Natural killer cell treated with Interleukin-12 subunit alpha and Interleukin-12 subunit beta and Interleukin-15 and Interleukin-18, amount 100 ng/mL, for 72 hours (primary cell): Measurements from ENCODE around the gene ALB. TPM values are rescaled to one million over a fixed set of nuclear protein-coding genes. Genes with fewer than 3 reads are reported as not detected.
"Not testable (repeated sequence)": the region's sequence is repeated elsewhere in the genome, so short reads cannot be mapped to it uniquely, and the experiment has no call there.

Experiments used
- ATAC-seq, 2 donors: fragments of 150-1000 bp; cut with Tn5 transposase in 1 of 2; sonication (Bioruptor Pico), chemical (Tn5 transposase) in 1 of 2; 2 replicates each; pipeline ENCODE4 v1.10.0; 2021
- DNase-seq: peaks from one replicate; pipeline ENCODE4 v3.0.0; 2022; ENCODE audit warnings: low spot score
- H3K27ac Mint-ChIP-seq, 2 donors: 1 replicate in 1 of 2; 2 replicates in 1 of 2; pipeline ENCODE4 v1.8.0; 2022; ENCODE audit warnings: mixed read lengths in 2 of 2, mild to moderate bottlenecking in 1 of 2, moderate library complexity in 1 of 2
- H3K27me3 Mint-ChIP-seq, 2 donors: 1 replicate in 1 of 2; 2 replicates in 1 of 2; pipeline ENCODE4 v1.8.0; 2022; ENCODE audit warnings: mixed read lengths in 2 of 2
- H3K36me3 Mint-ChIP-seq: one replicate; pipeline ENCODE4 v1.8.0; 2022; ENCODE audit warnings: mixed read lengths
- H3K4me1 Mint-ChIP-seq, 2 donors: 1 replicate in 1 of 2; 2 replicates in 1 of 2; pipeline ENCODE4 v1.8.0; 2022; ENCODE audit warnings: low read depth in 2 of 2, mixed read lengths in 2 of 2, mild to moderate bottlenecking in 1 of 2
- H3K4me3 Mint-ChIP-seq: one replicate; pipeline ENCODE4 v1.8.0; 2022; ENCODE audit warnings: mixed read lengths
- H3K9me3 Mint-ChIP-seq: 2 replicates; pipeline ENCODE4 v1.8.0; 2022; ENCODE audit warnings: mixed read lengths
- total RNA-seq, 2 donors: library from RNA; stranded (reverse); gene quantifications; one replicate each; pipeline ENCODE4 v1.2.3, GENCODE V29; 2022

ALB gene
- total RNA-seq, result not detected

- Mint-ChIP-seq H3K4me3 (no peak within 1 kb of the TSS), H3K9me3 (no peaks in the 10 kb centered on the region), H3K4me1 (no peaks in the 10 kb centered on the region), H3K27ac (no peak within 1 kb of the TSS), H3K36me3 (no peaks in the 10 kb centered on the region), H3K27me3 (no peaks in the 10 kb centered on the region)
- DNase-seq (no peak), ATAC-seq (no peak)
Measured at GRCh38 chr4:73404042-73404441, at the start of gene ALB. ALB (plus strand) TSS chr4:73404287; CDS start chr4:73404328, 41 bp downstream.

GRCh38 chr4:73357174-73357573, 46.9 kb upstream of the ALB start:
- not testable (repeated sequence) for H3K4me1 Mint-ChIP-seq, ATAC-seq, H3K36me3 Mint-ChIP-seq, DNase-seq, H3K27ac Mint-ChIP-seq, H3K4me3 Mint-ChIP-seq
- Mint-ChIP-seq H3K9me3 (peaks cover 19% of the 10 kb centered on the region), H3K27me3 (peaks cover 0 to 10% of the 10 kb centered on the region in 2 donors)

GRCh38 chr4:73369506-73370199, 34.4 kb upstream of the ALB start:
- ATAC-seq, H3K4me3 Mint-ChIP-seq, H3K4me1 Mint-ChIP-seq, DNase-seq, H3K27me3 Mint-ChIP-seq, H3K9me3 Mint-ChIP-seq, H3K27ac Mint-ChIP-seq, H3K36me3 Mint-ChIP-seq: not testable (repeated sequence)

- Mint-ChIP-seq H3K9me3 (peaks cover 1% of the 10 kb centered on the region), H3K27ac (no peak overlapping the region), H3K4me3 (no peak overlapping the region), H3K36me3 (no peaks in the 10 kb centered on the region), H3K27me3 (no peaks in the 10 kb centered on the region), H3K4me1 (no peaks in the 10 kb centered on the region)
- ATAC-seq (no peak), DNase-seq (no peak)
Measured at GRCh38 chr4:73375328-73375741, 28.8 kb upstream of the ALB start.

GRCh38 chr4:73376251-73376650, 27.8 kb upstream of the ALB start:
- DNase-seq (no peak), ATAC-seq (no peak)
- H3K27me3 Mint-ChIP-seq, result no peaks in the 10 kb centered on the region
- H3K36me3 Mint-ChIP-seq, result no peaks in the 10 kb centered on the region
- no peaks in the 10 kb centered on the region for H3K9me3 Mint-ChIP-seq
- H3K27ac Mint-ChIP-seq, result no peak overlapping the region
- H3K4me3 Mint-ChIP-seq, result no peak overlapping the region
- no peaks in the 10 kb centered on the region for H3K4me1 Mint-ChIP-seq

- H3K9me3 Mint-ChIP-seq, result no peaks in the 10 kb centered on the region
- H3K4me1 Mint-ChIP-seq, result no peaks in the 10 kb centered on the region
- H3K27me3 Mint-ChIP-seq, result no peaks in the 10 kb centered on the region
- DNase-seq (no peak), ATAC-seq (no peak)
- no peak overlapping the region for H3K27ac Mint-ChIP-seq
- no peak overlapping the region for H3K4me3 Mint-ChIP-seq
- no peaks in the 10 kb centered on the region for H3K36me3 Mint-ChIP-seq
Measured at GRCh38 chr4:73376976-73377375, 27.1 kb upstream of the ALB start.

- Mint-ChIP-seq H3K27ac (no peak overlapping the region), H3K4me3 (no peak overlapping the region), H3K36me3 (no peaks in the 10 kb centered on the region), H3K9me3 (no peaks in the 10 kb centered on the region), H3K27me3 (no peaks in the 10 kb centered on the region), H3K4me1 (no peaks in the 10 kb centered on the region)
- DNase-seq, result no peak
- no peak for ATAC-seq
Measured at GRCh38 chr4:73378887-73379286, 25.2 kb upstream of the ALB start.

- H3K4me3 Mint-ChIP-seq, result no peak overlapping the region
- peaks cover 2% of the 10 kb centered on the region for H3K9me3 Mint-ChIP-seq
- DNase-seq, result no peak
- no peak overlapping the region for H3K27ac Mint-ChIP-seq
- H3K36me3 Mint-ChIP-seq, result no peaks in the 10 kb centered on the region
- H3K27me3 Mint-ChIP-seq, result no peaks in the 10 kb centered on the region
- no peaks in the 10 kb centered on the region for H3K4me1 Mint-ChIP-seq
- no peak for ATAC-seq
Measured at GRCh38 chr4:73379946-73380345, 24.1 kb upstream of the ALB start.

- no peak overlapping the region for H3K4me3 Mint-ChIP-seq
- H3K27ac Mint-ChIP-seq, result no peak overlapping the region
- peaks cover 8% of the 10 kb centered on the region for H3K9me3 Mint-ChIP-seq
- no peak for ATAC-seq
- DNase-seq, result no peak
- H3K27me3 Mint-ChIP-seq, result no peaks in the 10 kb centered on the region
- peaks cover 4% of the 10 kb centered on the region for H3K36me3 Mint-ChIP-seq
- no peaks in the 10 kb centered on the region for H3K4me1 Mint-ChIP-seq
Measured at GRCh38 chr4:73381214-73381613, 22.9 kb upstream of the ALB start.

GRCh38 chr4:73383452-73383851, 20.6 kb upstream of the ALB start:
- Mint-ChIP-seq H3K27me3 (no peaks in the 10 kb centered on the region), H3K9me3 (peaks cover 8% of the 10 kb centered on the region), H3K4me3 (no peak overlapping the region), H3K4me1 (no peaks in the 10 kb centered on the region), H3K27ac (no peak overlapping the region), H3K36me3 (peaks cover 5% of the 10 kb centered on the region)
- no peak for DNase-seq
- ATAC-seq, result no peak

GRCh38 chr4:73387552-73387951, 16.5 kb upstream of the ALB start:
- ATAC-seq (no peak), DNase-seq (no peak)
- Mint-ChIP-seq H3K36me3 (peaks cover 5% of the 10 kb centered on the region), H3K27ac (no peak overlapping the region), H3K9me3 (peaks cover 12% of the 10 kb centered on the region), H3K27me3 (no peaks in the 10 kb centered on the region), H3K4me1 (no peaks in the 10 kb centered on the region), H3K4me3 (no peak overlapping the region)

GRCh38 chr4:73388887-73389286, 15.2 kb upstream of the ALB start:
- Mint-ChIP-seq H3K36me3 (peaks cover 5% of the 10 kb centered on the region), H3K9me3 (peaks cover 12% of the 10 kb centered on the region), H3K27me3 (no peaks in the 10 kb centered on the region), H3K4me1 (no peaks in the 10 kb centered on the region), H3K27ac (no peak overlapping the region), H3K4me3 (no peak overlapping the region)
- ATAC-seq, result no peak
- no peak for DNase-seq

GRCh38 chr4:73389663-73390062, 14.4 kb upstream of the ALB start:
- not testable (repeated sequence) for H3K4me3 Mint-ChIP-seq, H3K36me3 Mint-ChIP-seq, H3K27ac Mint-ChIP-seq, DNase-seq, H3K4me1 Mint-ChIP-seq, ATAC-seq, H3K27me3 Mint-ChIP-seq
- peaks cover 12% of the 10 kb centered on the region for H3K9me3 Mint-ChIP-seq

GRCh38 chr4:73391774-73392173, 12.3 kb upstream of the ALB start:
- H3K27ac Mint-ChIP-seq, result no peak overlapping the region
- no peaks in the 10 kb centered on the region for H3K4me1 Mint-ChIP-seq
- H3K27me3 Mint-ChIP-seq, result no peaks in the 10 kb centered on the region
- H3K36me3 Mint-ChIP-seq, result no peaks in the 10 kb centered on the region
- no peak overlapping the region for H3K4me3 Mint-ChIP-seq
- DNase-seq (no peak), ATAC-seq (no peak)
- H3K9me3 Mint-ChIP-seq, result peaks cover 4% of the 10 kb centered on the region

- Mint-ChIP-seq H3K4me3 (no peak overlapping the region), H3K27ac (no peak overlapping the region), H3K4me1 (no peaks in the 10 kb centered on the region), H3K36me3 (no peaks in the 10 kb centered on the region), H3K27me3 (no peaks in the 10 kb centered on the region), H3K9me3 (peaks cover 4% of the 10 kb centered on the region)
- DNase-seq (no peak), ATAC-seq (no peak)
Measured at GRCh38 chr4:73392936-73393335, 11.2 kb upstream of the ALB start.
